ENCODE data around the gene SLC30A2. TPM values are rescaled to one million over a fixed set of nuclear protein-coding genes. Genes with fewer than 3 reads are reported as not detected.

Gene SLC30A2
- total and polyA plus RNA-seq, 9 of the 15 experiments (the other 6 are each of a cell fraction or from before 2014, with no cell fraction given) = 0.01 to 0.18 (median 0.06) TPM; not detected in 3

DNA sequence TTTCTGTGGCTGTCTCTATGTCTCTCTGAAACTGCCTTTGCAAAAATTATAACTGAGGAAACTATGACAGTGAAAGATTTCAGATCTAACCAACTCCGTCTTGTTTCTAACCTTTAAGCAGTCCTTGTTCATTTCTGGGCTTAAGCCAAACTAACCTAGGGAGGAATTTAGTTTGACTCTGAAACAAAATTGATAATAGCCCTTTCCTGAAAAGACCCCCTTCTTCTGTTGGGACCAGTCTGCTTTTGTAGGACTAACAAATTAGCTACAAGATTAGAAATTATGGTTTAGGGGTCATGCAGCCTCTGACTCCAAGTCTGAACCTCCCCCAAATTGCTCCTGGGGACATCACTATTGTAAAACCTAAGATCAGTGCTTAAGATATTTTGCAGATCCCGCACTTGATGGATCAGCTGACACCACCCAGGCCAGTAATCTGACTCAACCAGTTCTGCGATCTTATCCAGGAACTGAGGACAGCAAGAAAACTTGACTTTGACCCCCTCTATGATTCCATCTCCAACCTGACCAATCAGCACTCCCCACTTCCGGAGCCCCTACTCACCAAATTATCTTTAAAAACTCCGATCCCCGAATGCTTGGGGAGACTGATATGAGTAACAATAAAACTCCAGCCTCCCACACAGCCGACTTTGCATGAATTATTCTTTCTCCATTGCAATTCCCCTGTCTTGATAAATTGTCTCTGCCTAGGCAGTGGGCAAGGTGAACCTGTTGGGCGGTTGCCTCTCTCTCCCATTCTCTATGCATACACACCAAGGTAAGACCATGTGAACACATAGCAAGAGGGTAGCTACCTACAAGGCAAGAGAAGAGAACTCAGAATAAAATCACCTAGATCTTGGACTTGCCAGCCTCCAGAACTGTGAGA is 32.6 kb upstream of the SLC30A2 start (continued):
- TF ChIP-seq RBM14 (IDR thresholded peaks at IDR 0.05; ENCODE audit: borderline replicate concordance, insufficient read depth, low read depth, low read length) = no peak
- no peak for TF ChIP-seq PHF21A (IDR thresholded peaks at IDR 0.05; ENCODE audit: borderline replicate concordance, low read depth)
- no peak for TF ChIP-seq EWSR1 (IDR thresholded peaks at IDR 0.05; ENCODE audit: borderline replicate concordance, low read depth, partially characterized antibody)
- TF ChIP-seq, protein P1, sequence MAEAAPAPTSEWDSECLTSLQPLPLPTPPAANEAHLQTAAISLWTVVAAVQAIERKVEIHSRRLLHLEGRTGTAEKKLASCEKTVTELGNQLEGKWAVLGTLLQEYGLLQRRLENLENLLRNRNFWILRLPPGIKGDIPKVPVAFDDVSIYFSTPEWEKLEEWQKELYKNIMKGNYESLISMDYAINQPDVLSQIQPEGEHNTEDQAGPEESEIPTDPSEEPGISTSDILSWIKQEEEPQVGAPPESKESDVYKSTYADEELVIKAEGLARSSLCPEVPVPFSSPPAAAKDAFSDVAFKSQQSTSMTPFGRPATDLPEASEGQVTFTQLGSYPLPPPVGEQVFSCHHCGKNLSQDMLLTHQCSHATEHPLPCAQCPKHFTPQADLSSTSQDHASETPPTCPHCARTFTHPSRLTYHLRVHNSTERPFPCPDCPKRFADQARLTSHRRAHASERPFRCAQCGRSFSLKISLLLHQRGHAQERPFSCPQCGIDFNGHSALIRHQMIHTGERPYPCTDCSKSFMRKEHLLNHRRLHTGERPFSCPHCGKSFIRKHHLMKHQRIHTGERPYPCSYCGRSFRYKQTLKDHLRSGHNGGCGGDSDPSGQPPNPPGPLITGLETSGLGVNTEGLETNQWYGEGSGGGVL (CRISPR knock-in tag; IDR thresholded peaks at IDR 0.05) = no peak
- TF ChIP-seq SAFB2 (IDR thresholded peaks at IDR 0.05; ENCODE audit: borderline replicate concordance, low read depth, low read length, severe bottlenecking) = no peak
- peak; percentile 47; the same call in 1 of the 2 replicates for TF ChIP-seq NCOR1 (IDR thresholded peaks at IDR 0.05)
- no peak for TF ChIP-seq TSHZ1 (CRISPR knock-in tag; IDR thresholded peaks at IDR 0.05)
- peak; percentile 68 for TF ChIP-seq DACH1 (IDR thresholded peaks at IDR 0.05; ENCODE audit: partially characterized antibody)
- TF ChIP-seq, protein P2, sequence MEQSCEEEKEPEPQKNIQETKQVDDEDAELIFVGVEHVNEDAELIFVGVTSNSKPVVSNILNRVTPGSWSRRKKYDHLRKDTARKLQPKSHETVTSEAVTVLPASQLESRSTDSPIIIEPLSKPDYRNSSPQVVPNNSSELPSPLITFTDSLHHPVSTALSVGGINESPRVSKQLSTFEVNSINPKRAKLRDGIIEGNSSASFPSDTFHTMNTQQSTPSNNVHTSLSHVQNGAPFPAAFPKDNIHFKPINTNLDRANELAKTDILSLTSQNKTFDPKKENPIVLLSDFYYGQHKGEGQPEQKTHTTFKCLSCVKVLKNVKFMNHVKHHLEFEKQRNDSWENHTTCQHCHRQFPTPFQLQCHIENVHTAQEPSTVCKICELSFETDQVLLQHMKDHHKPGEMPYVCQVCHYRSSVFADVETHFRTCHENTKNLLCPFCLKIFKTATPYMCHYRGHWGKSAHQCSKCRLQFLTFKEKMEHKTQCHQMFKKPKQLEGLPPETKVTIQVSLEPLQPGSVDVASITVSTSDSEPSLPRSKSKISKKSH (CRISPR knock-in tag; IDR thresholded peaks at IDR 0.05) = no peak
- TF ChIP-seq NONO (IDR thresholded peaks at IDR 0.05; ENCODE audit: low read depth in 2 of 2, low read length in 1 of 2) = no peak
- no peak for TF ChIP-seq RHOXF2B (CRISPR knock-in tag; conservative IDR thresholded peaks at IDR 0.05)
- TF ChIP-seq, protein P3, sequence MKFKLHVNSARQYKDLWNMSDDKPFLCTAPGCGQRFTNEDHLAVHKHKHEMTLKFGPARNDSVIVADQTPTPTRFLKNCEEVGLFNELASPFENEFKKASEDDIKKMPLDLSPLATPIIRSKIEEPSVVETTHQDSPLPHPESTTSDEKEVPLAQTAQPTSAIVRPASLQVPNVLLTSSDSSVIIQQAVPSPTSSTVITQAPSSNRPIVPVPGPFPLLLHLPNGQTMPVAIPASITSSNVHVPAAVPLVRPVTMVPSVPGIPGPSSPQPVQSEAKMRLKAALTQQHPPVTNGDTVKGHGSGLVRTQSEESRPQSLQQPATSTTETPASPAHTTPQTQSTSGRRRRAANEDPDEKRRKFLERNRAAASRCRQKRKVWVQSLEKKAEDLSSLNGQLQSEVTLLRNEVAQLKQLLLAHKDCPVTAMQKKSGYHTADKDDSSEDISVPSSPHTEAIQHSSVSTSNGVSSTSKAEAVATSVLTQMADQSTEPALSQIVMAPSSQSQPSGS (CRISPR knock-in tag; IDR thresholded peaks at IDR 0.05) = no peak
- TF ChIP-seq PTTG1 (tag; IDR thresholded peaks at IDR 0.05; ENCODE audit: low read depth) = no peak
